WTC11 (cell line): ENCODE measurements around the gene TNIK. TPM values are rescaled to one million over a fixed set of nuclear protein-coding genes. Genes with fewer than 3 reads are reported as not detected.

Experiments used
- ATAC-seq: fragments of 200-7000 bp; cut with Tn5 transposase; 2 replicates; pipeline ENCODE4 v1.10.0; 2021; ENCODE audit warnings: mild to moderate bottlenecking, moderate library complexity
- CTCF ChIA-PET: fragments of 300-600 bp; sonication (Branson Sonifier 250); formaldehyde crosslinking; loops from one replicate; lab custom pipeline; 2021; ENCODE audit warnings: antibody characterized with exemption; lab: Charles Lee
- POLR2A ChIA-PET: fragments of 350-600 bp; sonication (Branson Sonifier 250); formaldehyde crosslinking; loops from one replicate; lab custom pipeline; 2021; ENCODE audit warnings: antibody characterized with exemption; lab: Charles Lee
- DNase-seq: peaks from one replicate; pipeline ENCODE4 v3.0.0; 2021; ENCODE audit warnings: low spot score
- H3K27ac Mint-ChIP-seq: 2 replicates; pipeline ENCODE4 v1.8.0; 2021; ENCODE audit warnings: mixed read lengths
- H3K27me3 Mint-ChIP-seq: 2 replicates; pipeline ENCODE4 v1.8.0; 2021; ENCODE audit warnings: low read depth, mild to moderate bottlenecking, moderate library complexity, mixed read lengths
- H3K36me3 Mint-ChIP-seq: 2 replicates; pipeline ENCODE4 v1.8.0; 2021; ENCODE audit warnings: mixed read lengths
- H3K4me1 Mint-ChIP-seq: 2 replicates; pipeline ENCODE4 v1.8.0; 2022; ENCODE audit warnings: mixed read lengths
- H3K4me3 Mint-ChIP-seq: 2 replicates; pipeline ENCODE4 v1.8.0; 2021; ENCODE audit warnings: mild to moderate bottlenecking, moderate library complexity, mixed read lengths
- H3K9me3 Mint-ChIP-seq: 2 replicates; pipeline ENCODE4 v1.8.0; 2021; ENCODE audit warnings: mixed read lengths
- JUN ChIP-seq: sonication (generic); formaldehyde crosslinking; IDR thresholded peaks from 2 replicates; pipeline ENCODE4 v1.8.0; 2023; ENCODE audit warnings: mild to moderate bottlenecking, missing genetic modification reagents
- NR3C1 ChIP-seq: sonication (generic); formaldehyde crosslinking; conservative IDR thresholded peaks from 2 replicates; pipeline ENCODE4 v1.8.1; 2023; ENCODE audit warnings: low read depth, mild to moderate bottlenecking, missing genetic modification reagents
- PRRX2 ChIP-seq: fragments of 250-450 bp; sonication (Bioruptor Pico); IDR thresholded peaks from 2 replicates; pipeline ENCODE4 v1.8.0; 2021; ENCODE audit warnings: mild to moderate bottlenecking
- SOX15 ChIP-seq: fragments of 250-450 bp; sonication (Bioruptor Pico); IDR thresholded peaks from 2 replicates; pipeline ENCODE4 v1.9.0; 2021; ENCODE audit warnings: mild to moderate bottlenecking
- TCF7 ChIP-seq: sonication (generic); formaldehyde crosslinking; IDR thresholded peaks from 2 replicates; pipeline ENCODE4 v1.8.0; 2022; ENCODE audit warnings: mild to moderate bottlenecking, low read depth, missing genetic modification reagents, moderate library complexity
- ZNF396 ChIP-seq: fragments of 250-450 bp; sonication (Bioruptor Pico); IDR thresholded peaks from 2 replicates; pipeline ENCODE4 v1.8.0; 2021; ENCODE audit warnings: mild to moderate bottlenecking, moderate library complexity, borderline replicate concordance
- ZNF416 ChIP-seq: fragments of 250-450 bp; sonication (Bioruptor Pico); IDR thresholded peaks from 2 replicates; pipeline ENCODE4 v1.9.0; 2021; ENCODE audit warnings: mild to moderate bottlenecking, inconsistent platforms
- ZNF671 ChIP-seq: fragments of 250-450 bp; sonication (Bioruptor Pico); IDR thresholded peaks from 2 replicates; pipeline ENCODE4 v1.8.0; 2021; ENCODE audit warnings: mild to moderate bottlenecking
- total RNA-seq: library from RNA; stranded (reverse); gene quantifications from 3 replicates; pipeline ENCODE4 v1.2.3, GENCODE V29; 2021
- TF ChIP-seq, protein P1 (sequence below): sonication (generic); formaldehyde crosslinking; conservative IDR thresholded peaks from 2 replicates; pipeline ENCODE4 v1.8.1; 2023; ENCODE audit warnings: mild to moderate bottlenecking, low read depth, missing genetic modification reagents, moderate library complexity
- TF ChIP-seq, protein P2 (sequence below): sonication (generic); formaldehyde crosslinking; IDR thresholded peaks from 2 replicates; pipeline ENCODE4 v1.8.1; 2022; ENCODE audit warnings: low read depth, missing genetic modification reagents, borderline replicate concordance
- TF ChIP-seq, protein P3 (sequence below): sonication (generic); formaldehyde crosslinking; IDR thresholded peaks from 2 replicates; pipeline ENCODE4 v1.8.0; 2023; ENCODE audit warnings: missing genetic modification reagents, mild to moderate bottlenecking, borderline replicate concordance
- TF ChIP-seq, protein P4 (sequence below): sonication (generic); formaldehyde crosslinking; IDR thresholded peaks from 2 replicates; pipeline ENCODE4 v1.8.0; 2022; ENCODE audit warnings: mild to moderate bottlenecking, missing genetic modification reagents
- TF ChIP-seq, protein P5 (sequence below): sonication (generic); formaldehyde crosslinking; IDR thresholded peaks from 2 replicates; pipeline ENCODE4 v1.8.1; 2022; ENCODE audit warnings: low read depth, mild to moderate bottlenecking, moderate library complexity, missing genetic modification reagents, borderline replicate concordance
- TF ChIP-seq, protein P6 (sequence below): sonication (generic); formaldehyde crosslinking; IDR thresholded peaks from 2 replicates; pipeline ENCODE4 v1.8.1; 2023; ENCODE audit warnings: mild to moderate bottlenecking, missing genetic modification reagents, borderline replicate concordance
- TF ChIP-seq, protein P7 (sequence below): sonication (generic); formaldehyde crosslinking; IDR thresholded peaks from 2 replicates; pipeline ENCODE4 v1.8.0; 2023; ENCODE audit warnings: missing genetic modification reagents

TNIK gene
- total RNA-seq, 1 experiment from 2014 or later: 50.3 TPM

DNA sequence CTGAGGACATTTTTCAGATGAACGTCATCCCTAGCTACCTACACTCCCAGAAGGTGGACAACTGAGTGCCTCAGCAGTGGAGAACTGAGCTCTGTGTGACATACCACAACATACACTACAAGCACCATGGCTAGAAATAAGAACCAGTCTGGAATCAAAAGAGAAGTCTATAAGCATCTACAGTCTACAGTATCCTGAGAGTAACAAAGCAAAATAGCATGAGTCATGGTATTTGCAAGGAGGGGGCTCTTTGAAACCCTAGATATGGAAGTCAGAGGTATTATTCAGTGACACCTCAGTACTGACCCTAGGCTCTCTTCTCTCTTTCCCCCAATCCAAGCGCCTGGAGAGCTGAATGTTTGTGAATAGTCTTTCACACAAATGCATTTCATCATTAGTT is 87.5 kb downstream of the TNIK start:
- ATAC-seq (no peak), DNase-seq (no peak)
- CTCF ChIA-PET: interaction anchor here (2.6 kb wide), 1 partner anchor 81 kb away, joined by 9 read pairs; no protein-coding TSS in a partner anchor
- TF ChIP-seq SOX15 (CRISPR knock-in tag) (no peak), PRRX2 (no peak), ZNF416 (no peak), JUN (CRISPR knock-in tag) (no peak)
- TF ChIP-seq, protein P1, sequence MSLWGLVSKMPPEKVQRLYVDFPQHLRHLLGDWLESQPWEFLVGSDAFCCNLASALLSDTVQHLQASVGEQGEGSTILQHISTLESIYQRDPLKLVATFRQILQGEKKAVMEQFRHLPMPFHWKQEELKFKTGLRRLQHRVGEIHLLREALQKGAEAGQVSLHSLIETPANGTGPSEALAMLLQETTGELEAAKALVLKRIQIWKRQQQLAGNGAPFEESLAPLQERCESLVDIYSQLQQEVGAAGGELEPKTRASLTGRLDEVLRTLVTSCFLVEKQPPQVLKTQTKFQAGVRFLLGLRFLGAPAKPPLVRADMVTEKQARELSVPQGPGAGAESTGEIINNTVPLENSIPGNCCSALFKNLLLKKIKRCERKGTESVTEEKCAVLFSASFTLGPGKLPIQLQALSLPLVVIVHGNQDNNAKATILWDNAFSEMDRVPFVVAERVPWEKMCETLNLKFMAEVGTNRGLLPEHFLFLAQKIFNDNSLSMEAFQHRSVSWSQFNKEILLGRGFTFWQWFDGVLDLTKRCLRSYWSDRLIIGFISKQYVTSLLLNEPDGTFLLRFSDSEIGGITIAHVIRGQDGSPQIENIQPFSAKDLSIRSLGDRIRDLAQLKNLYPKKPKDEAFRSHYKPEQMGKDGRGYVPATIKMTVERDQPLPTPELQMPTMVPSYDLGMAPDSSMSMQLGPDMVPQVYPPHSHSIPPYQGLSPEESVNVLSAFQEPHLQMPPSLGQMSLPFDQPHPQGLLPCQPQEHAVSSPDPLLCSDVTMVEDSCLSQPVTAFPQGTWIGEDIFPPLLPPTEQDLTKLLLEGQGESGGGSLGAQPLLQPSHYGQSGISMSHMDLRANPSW: no peak
- TF ChIP-seq, protein P2, sequence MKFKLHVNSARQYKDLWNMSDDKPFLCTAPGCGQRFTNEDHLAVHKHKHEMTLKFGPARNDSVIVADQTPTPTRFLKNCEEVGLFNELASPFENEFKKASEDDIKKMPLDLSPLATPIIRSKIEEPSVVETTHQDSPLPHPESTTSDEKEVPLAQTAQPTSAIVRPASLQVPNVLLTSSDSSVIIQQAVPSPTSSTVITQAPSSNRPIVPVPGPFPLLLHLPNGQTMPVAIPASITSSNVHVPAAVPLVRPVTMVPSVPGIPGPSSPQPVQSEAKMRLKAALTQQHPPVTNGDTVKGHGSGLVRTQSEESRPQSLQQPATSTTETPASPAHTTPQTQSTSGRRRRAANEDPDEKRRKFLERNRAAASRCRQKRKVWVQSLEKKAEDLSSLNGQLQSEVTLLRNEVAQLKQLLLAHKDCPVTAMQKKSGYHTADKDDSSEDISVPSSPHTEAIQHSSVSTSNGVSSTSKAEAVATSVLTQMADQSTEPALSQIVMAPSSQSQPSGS (CRISPR knock-in tag): no peak
- TF ChIP-seq, protein P3, sequence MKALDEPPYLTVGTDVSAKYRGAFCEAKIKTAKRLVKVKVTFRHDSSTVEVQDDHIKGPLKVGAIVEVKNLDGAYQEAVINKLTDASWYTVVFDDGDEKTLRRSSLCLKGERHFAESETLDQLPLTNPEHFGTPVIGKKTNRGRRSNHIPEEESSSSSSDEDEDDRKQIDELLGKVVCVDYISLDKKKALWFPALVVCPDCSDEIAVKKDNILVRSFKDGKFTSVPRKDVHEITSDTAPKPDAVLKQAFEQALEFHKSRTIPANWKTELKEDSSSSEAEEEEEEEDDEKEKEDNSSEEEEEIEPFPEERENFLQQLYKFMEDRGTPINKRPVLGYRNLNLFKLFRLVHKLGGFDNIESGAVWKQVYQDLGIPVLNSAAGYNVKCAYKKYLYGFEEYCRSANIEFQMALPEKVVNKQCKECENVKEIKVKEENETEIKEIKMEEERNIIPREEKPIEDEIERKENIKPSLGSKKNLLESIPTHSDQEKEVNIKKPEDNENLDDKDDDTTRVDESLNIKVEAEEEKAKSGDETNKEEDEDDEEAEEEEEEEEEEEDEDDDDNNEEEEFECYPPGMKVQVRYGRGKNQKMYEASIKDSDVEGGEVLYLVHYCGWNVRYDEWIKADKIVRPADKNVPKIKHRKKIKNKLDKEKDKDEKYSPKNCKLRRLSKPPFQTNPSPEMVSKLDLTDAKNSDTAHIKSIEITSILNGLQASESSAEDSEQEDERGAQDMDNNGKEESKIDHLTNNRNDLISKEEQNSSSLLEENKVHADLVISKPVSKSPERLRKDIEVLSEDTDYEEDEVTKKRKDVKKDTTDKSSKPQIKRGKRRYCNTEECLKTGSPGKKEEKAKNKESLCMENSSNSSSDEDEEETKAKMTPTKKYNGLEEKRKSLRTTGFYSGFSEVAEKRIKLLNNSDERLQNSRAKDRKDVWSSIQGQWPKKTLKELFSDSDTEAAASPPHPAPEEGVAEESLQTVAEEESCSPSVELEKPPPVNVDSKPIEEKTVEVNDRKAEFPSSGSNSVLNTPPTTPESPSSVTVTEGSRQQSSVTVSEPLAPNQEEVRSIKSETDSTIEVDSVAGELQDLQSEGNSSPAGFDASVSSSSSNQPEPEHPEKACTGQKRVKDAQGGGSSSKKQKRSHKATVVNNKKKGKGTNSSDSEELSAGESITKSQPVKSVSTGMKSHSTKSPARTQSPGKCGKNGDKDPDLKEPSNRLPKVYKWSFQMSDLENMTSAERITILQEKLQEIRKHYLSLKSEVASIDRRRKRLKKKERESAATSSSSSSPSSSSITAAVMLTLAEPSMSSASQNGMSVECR (CRISPR knock-in tag): no peak
- TF ChIP-seq, protein P4, sequence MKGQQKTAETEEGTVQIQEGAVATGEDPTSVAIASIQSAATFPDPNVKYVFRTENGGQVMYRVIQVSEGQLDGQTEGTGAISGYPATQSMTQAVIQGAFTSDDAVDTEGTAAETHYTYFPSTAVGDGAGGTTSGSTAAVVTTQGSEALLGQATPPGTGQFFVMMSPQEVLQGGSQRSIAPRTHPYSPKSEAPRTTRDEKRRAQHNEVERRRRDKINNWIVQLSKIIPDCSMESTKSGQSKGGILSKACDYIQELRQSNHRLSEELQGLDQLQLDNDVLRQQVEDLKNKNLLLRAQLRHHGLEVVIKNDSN (CRISPR knock-in tag): no peak
- no peak overlapping the region for H3K27ac Mint-ChIP-seq
- H3K4me1 Mint-ChIP-seq: peaks cover 52% of the 10 kb centered on the region
- no peaks in the 10 kb centered on the region for H3K36me3 Mint-ChIP-seq
- no peaks in the 10 kb centered on the region for H3K9me3 Mint-ChIP-seq
- POLR2A ChIA-PET: no interaction called here
- no peaks in the 10 kb centered on the region for H3K27me3 Mint-ChIP-seq
- H3K4me3 Mint-ChIP-seq: no peak overlapping the region

DNA sequence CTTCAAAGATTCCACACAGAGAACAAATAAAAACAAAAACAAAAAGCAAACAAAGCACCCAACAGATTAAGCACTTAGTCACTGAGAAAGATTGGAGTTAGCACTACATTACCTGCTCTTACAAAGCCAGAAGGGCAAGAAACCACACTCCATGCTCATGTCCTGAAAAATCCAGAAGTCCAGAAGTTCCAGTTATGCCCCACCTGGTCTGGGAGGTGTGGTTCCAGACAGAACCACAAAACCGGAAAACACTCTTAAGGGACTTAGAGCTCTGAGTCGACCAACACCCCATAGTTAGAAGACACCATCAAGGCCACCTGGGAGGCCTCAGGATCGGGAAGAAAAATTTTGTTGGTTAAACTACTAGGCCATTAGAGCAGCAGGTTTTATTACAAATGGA is 88.9 kb downstream of the TNIK start:
- POLR2A ChIA-PET: no interaction called here
- ATAC-seq (no peak), DNase-seq (no peak)
- H3K27me3 Mint-ChIP-seq: no peaks in the 10 kb centered on the region
- CTCF ChIA-PET: interaction anchor here (0.6 to 1.3 kb wide), 2 partner anchors 167 to 203 kb away, joined by 3 read pairs; no protein-coding TSS in a partner anchor
- no peaks in the 10 kb centered on the region for H3K9me3 Mint-ChIP-seq
- H3K27ac Mint-ChIP-seq: no peak overlapping the region; the same call in 1 of the 2 replicates
- peaks cover 43% of the 10 kb centered on the region for H3K4me1 Mint-ChIP-seq
- H3K4me3 Mint-ChIP-seq: no peak overlapping the region
- H3K36me3 Mint-ChIP-seq: no peaks in the 10 kb centered on the region
- no peak for TF ChIP-seq ZNF671 (CRISPR knock-in tag)
- TF ChIP-seq, protein P5, sequence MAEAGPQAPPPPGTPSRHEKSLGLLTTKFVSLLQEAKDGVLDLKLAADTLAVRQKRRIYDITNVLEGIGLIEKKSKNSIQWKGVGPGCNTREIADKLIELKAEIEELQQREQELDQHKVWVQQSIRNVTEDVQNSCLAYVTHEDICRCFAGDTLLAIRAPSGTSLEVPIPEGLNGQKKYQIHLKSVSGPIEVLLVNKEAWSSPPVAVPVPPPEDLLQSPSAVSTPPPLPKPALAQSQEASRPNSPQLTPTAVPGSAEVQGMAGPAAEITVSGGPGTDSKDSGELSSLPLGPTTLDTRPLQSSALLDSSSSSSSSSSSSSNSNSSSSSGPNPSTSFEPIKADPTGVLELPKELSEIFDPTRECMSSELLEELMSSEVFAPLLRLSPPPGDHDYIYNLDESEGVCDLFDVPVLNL: no peak
- TF ChIP-seq ZNF396 (CRISPR knock-in tag): no peak
- TF ChIP-seq TCF7: no peak
- no peak for TF ChIP-seq PRRX2
- TF ChIP-seq, protein P6, sequence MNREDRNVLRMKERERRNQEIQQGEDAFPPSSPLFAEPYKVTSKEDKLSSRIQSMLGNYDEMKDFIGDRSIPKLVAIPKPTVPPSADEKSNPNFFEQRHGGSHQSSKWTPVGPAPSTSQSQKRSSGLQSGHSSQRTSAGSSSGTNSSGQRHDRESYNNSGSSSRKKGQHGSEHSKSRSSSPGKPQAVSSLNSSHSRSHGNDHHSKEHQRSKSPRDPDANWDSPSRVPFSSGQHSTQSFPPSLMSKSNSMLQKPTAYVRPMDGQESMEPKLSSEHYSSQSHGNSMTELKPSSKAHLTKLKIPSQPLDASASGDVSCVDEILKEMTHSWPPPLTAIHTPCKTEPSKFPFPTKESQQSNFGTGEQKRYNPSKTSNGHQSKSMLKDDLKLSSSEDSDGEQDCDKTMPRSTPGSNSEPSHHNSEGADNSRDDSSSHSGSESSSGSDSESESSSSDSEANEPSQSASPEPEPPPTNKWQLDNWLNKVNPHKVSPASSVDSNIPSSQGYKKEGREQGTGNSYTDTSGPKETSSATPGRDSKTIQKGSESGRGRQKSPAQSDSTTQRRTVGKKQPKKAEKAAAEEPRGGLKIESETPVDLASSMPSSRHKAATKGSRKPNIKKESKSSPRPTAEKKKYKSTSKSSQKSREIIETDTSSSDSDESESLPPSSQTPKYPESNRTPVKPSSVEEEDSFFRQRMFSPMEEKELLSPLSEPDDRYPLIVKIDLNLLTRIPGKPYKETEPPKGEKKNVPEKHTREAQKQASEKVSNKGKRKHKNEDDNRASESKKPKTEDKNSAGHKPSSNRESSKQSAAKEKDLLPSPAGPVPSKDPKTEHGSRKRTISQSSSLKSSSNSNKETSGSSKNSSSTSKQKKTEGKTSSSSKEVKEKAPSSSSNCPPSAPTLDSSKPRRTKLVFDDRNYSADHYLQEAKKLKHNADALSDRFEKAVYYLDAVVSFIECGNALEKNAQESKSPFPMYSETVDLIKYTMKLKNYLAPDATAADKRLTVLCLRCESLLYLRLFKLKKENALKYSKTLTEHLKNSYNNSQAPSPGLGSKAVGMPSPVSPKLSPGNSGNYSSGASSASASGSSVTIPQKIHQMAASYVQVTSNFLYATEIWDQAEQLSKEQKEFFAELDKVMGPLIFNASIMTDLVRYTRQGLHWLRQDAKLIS (CRISPR knock-in tag): no peak
- TF ChIP-seq, protein P7, sequence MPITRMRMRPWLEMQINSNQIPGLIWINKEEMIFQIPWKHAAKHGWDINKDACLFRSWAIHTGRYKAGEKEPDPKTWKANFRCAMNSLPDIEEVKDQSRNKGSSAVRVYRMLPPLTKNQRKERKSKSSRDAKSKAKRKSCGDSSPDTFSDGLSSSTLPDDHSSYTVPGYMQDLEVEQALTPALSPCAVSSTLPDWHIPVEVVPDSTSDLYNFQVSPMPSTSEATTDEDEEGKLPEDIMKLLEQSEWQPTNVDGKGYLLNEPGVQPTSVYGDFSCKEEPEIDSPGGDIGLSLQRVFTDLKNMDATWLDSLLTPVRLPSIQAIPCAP: no peak
- TF ChIP-seq NR3C1 (CRISPR knock-in tag): no peak
